BJ (cell line): ENCODE measurements around the gene SMIM10. TPM values are rescaled to one million over a fixed set of nuclear protein-coding genes. Genes with fewer than 3 reads are reported as not detected.
"Not testable (repeated sequence)": the region's sequence is repeated elsewhere in the genome, so short reads cannot be mapped to it uniquely, and the experiment has no call there.

ENCODE experiments used
- CTCF ChIA-PET: fragments of 350-600 bp; formaldehyde crosslinking; extraction: SDS; loops from one replicate; lab custom pipeline; 2021; ENCODE audit warnings: antibody characterized with exemption, inconsistent platforms; lab: Yijun Ruan, JAX
- POLR2A ChIA-PET: fragments of 300-600 bp; sonication (Branson Sonifier 250); formaldehyde crosslinking; extraction: SDS; loops from one replicate; lab custom pipeline; 2021; ENCODE audit warnings: antibody characterized with exemption; lab: Charles Lee
- DNase-seq: peaks from one replicate; pipeline ENCODE4 v3.0.0-alpha.2; 2011; ENCODE audit warnings: low read depth
- H3K27me3 ChIP-seq: 2 replicates; pipeline ENCODE4 v1.6.0; 2011; ENCODE audit warnings: low read length; ENCODE audit not compliant: control insufficient read depth, insufficient read depth
- H3K36me3 ChIP-seq: 2 replicates; pipeline ENCODE4 v1.5.1; 2011; ENCODE audit warnings: low read length; ENCODE audit not compliant: control insufficient read depth, insufficient read depth
- H3K4me3 ChIP-seq: 2 replicates; pipeline ENCODE4 v1.5.1; 2011; ENCODE audit warnings: low read depth, mild to moderate bottlenecking, control low read depth, low read length
- polyA minus RNA-seq: library from RNA; depleted of rRNA, polyadenylated mRNA; stranded (reverse); fragments of >200 nt; gene quantifications from 2 replicates; pipeline ENCODE4 v1.2.3, GENCODE V29; 2011; rRNA and poly(A)+ RNA removed
- polyA plus RNA-seq: library from polyadenylated mRNA; depleted of rRNA; stranded (reverse); fragments of >200 nt; gene quantifications from 2 replicates; pipeline ENCODE4 v1.2.3, GENCODE V29; 2011; rRNA removed
- TF ChIP-seq, protein P1 (sequence below): IDR thresholded peaks from 2 replicates; pipeline ENCODE4 v1.5.1; 2011; ENCODE audit warnings: low read depth, mild to moderate bottlenecking, control low read depth, inconsistent platforms, low read length, moderate library complexity; ENCODE audit not compliant: insufficient read depth

The SMIM10 gene
- polyA plus RNA-seq (4.8 and 5.2 TPM in 2 replicates), polyA minus RNA-seq (0.66 and 0.72 TPM in 2 replicates)

DNA sequence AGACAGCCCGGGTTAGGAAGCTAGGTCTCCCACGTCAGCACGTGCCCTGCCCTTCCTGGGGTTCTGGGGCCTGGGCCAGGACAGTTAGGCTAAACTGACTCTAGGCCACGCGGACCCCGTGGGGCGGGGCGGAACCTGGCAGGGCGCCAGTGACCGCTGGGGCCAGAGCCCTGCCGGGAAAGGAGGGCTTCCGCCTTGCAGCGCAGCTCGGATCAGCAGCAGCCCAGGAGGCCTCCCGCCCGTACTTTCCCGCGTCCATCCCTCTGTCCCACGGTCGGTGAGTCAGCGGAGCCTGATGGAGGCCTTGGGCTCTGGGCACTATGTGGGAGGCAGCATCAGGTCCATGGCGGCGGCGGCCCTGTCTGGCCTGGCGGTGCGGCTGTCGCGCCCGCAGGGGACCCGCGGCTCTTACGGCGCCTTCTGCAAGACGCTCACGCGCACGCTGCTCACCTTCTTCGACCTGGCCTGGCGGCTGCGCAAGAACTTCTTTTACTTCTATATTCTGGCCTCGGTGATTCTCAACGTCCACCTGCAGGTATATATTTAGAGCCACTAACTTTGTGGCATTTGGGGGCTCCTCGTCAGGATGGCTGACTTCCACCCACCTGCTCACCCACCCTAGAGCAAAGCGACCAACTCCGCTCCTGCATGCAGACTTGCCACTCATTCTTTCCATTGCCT, at the start of gene SMIM10:
Gene SMIM10 (plus strand): TSS at position 191 of the 681 bp plus-strand sequence. CDS start 105 bp downstream, at position 296.
- POLR2A ChIA-PET = no interaction called here
- TF ChIP-seq, protein P1, sequence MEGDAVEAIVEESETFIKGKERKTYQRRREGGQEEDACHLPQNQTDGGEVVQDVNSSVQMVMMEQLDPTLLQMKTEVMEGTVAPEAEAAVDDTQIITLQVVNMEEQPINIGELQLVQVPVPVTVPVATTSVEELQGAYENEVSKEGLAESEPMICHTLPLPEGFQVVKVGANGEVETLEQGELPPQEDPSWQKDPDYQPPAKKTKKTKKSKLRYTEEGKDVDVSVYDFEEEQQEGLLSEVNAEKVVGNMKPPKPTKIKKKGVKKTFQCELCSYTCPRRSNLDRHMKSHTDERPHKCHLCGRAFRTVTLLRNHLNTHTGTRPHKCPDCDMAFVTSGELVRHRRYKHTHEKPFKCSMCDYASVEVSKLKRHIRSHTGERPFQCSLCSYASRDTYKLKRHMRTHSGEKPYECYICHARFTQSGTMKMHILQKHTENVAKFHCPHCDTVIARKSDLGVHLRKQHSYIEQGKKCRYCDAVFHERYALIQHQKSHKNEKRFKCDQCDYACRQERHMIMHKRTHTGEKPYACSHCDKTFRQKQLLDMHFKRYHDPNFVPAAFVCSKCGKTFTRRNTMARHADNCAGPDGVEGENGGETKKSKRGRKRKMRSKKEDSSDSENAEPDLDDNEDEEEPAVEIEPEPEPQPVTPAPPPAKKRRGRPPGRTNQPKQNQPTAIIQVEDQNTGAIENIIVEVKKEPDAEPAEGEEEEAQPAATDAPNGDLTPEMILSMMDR = no peak
- CTCF ChIA-PET = interaction anchor here (0.6 to 1.6 kb wide), 5 partner anchors 9 to 564 kb away, joined by 3 to 8 read pairs (median 5); no protein-coding TSS in a partner anchor
- no peaks in the 10 kb centered on the region for H3K36me3 ChIP-seq
- DNase-seq = no peak
- peak within 1 kb of the TSS; percentile 31 for H3K4me3 ChIP-seq
- no peaks in the 10 kb centered on the region for H3K27me3 ChIP-seq

DNA sequence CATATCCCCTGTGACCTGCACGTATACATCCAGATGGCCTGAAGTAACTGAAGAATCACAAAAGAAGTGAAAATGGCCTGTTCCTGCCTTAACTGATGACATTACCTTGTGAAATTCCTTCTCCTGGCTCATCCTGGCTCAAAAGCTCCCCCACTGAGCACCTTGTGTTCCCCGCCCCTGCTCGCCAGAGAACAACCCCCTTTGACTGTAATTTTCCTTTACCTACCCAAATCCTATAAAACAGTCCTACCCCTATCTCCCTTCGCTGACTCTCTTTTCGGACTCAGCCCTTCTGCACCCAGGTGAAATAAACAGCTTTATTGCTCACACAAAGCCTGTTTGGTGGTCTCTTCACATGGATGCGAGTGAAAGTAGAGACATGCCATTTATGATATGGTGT, 44.4 kb upstream of the SMIM10 start:
- CTCF ChIA-PET = interaction anchor here (1.0 kb wide), 1 partner anchor 9 kb away, joined by 3 read pairs; no protein-coding TSS in a partner anchor
- POLR2A ChIA-PET = not testable (repeated sequence)

GRCh38 chrX:134948333-134949241, 42.2 kb upstream of the SMIM10 start:
- TF ChIP-seq, protein P1 = no peak
- no peak for DNase-seq
- ChIA-PET POLR2A (no interaction called here), CTCF (no interaction called here)
- Histone ChIP-seq H3K4me3 (no peak overlapping the region), H3K27me3 (no peaks in the 10 kb centered on the region), H3K36me3 (no peaks in the 10 kb centered on the region)

More for the DNA sequence above, 44.4 kb upstream of the SMIM10 start:
- H3K36me3 ChIP-seq, H3K27me3 ChIP-seq, DNase-seq, H3K4me3 ChIP-seq: not testable (repeated sequence)

GRCh38 chrX:134949271-134949670, 41.5 kb upstream of the SMIM10 start:
- ChIA-PET CTCF (no interaction called here), POLR2A (no interaction called here)
- Histone ChIP-seq H3K36me3 (no peaks in the 10 kb centered on the region), H3K4me3 (no peak overlapping the region), H3K27me3 (no peaks in the 10 kb centered on the region)
- TF ChIP-seq, protein P1 = no peak
- DNase-seq = no peak

DNA sequence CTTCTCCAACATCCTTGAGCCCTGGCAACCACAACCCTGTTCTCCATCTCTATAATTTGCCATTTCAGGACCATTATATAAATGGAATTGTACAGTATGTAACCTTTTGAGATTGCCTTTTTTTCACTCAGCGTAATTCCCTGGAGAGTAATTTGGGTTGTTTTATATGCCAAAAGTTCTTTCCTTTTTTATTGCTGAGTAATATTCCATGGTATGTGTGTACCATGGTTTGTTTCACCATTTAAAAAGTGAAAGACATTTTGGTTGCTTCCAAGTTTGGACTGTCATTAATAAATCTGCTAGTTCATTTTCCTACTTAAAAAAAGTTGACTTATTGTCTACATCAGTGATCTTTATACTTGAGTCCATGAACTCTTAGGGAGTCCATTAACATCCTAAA, 33.0 kb upstream of the SMIM10 start:
- no peak for DNase-seq
- no peaks in the 10 kb centered on the region for H3K27me3 ChIP-seq
- H3K36me3 ChIP-seq = no peaks in the 10 kb centered on the region
- CTCF ChIA-PET = no interaction called here
- no peak overlapping the region for H3K4me3 ChIP-seq
- TF ChIP-seq, protein P1 = no peak
- POLR2A ChIA-PET = no interaction called here

DNA sequence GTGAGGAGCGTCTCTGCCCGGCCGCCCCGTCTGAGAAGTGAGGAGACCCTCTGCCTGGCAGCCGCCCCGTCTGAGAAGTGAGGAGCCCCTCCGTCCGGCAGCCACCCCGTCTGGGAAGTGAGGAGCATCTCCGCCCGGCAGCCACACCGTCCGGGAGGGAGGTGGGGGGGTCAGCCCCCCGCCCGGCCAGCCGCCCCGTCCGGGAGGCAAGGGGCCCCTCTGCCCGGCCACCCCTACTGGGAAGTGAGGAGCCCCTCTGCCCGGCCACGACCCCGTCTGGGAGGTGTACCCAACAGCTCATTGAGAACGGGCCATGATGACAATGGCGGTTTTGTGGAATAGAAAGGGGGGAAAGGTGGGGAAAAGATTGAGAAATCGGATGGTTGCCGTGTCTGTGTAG, 30.4 kb upstream of the SMIM10 start:
- H3K36me3 ChIP-seq, DNase-seq, POLR2A ChIA-PET, CTCF ChIA-PET, H3K27me3 ChIP-seq, H3K4me3 ChIP-seq: not testable (repeated sequence)
